Kidney (tissue), 14 donors: Measurements from ENCODE around the gene CEP135. TPM values are rescaled to one million over a fixed set of nuclear protein-coding genes. Genes with fewer than 3 reads are reported as not detected.

Experiments
- DNase-seq, 5 donors: peaks; one replicate each; pipeline ENCODE4 v3.0.0-alpha.2; 2013 to 2020
- FAIRE-seq: peaks from 2 replicates; lab custom pipeline; 2012; peaks lifted over from hg19 to GRCh38; lab: Jason Lieb, UNC
- H3K27ac ChIP-seq, 2 donors: one replicate each; pipeline ENCODE4 v1.7.0; 2013; ENCODE audit warnings: low read depth in 2 of 2, low read length in 2 of 2, inconsistent platforms in 1 of 2
- H3K27me3 ChIP-seq: one replicate; pipeline ENCODE4 v1.7.1; 2013; ENCODE audit warnings: low read length, inconsistent platforms; ENCODE audit not compliant: control insufficient read depth, insufficient read depth
- H3K36me3 ChIP-seq, 3 donors: one replicate each; pipeline versions ENCODE4 v1.7.0 to v1.7.1; 2013; ENCODE audit warnings: low read length in 3 of 3, control low read depth in 1 of 3, inconsistent platforms in 1 of 3; ENCODE audit not compliant: insufficient read depth in 3 of 3, control insufficient read depth in 2 of 3
- H3K4me1 ChIP-seq, 3 donors: one replicate each; pipeline versions ENCODE4 v1.7.0 to v1.7.1; 2013; ENCODE audit warnings: low read length in 3 of 3, inconsistent platforms in 1 of 3, low read depth in 1 of 3; ENCODE audit not compliant: control insufficient read depth in 2 of 3, insufficient read depth in 2 of 3
- H3K4me3 ChIP-seq, 3 donors: one replicate each; pipeline versions ENCODE4 v1.7.0 to v1.8.1; 2013; ENCODE audit warnings: low read length in 3 of 3, control low read depth in 1 of 3, inconsistent platforms in 1 of 3
- H3K9ac ChIP-seq, 3 donors: one replicate each; pipeline versions ENCODE4 v1.7.0 to v1.7.1; 2013; ENCODE audit warnings: low read length in 3 of 3, control low read depth in 1 of 3, inconsistent platforms in 1 of 3
- H3K9me3 ChIP-seq, 3 donors: one replicate each; pipeline versions ENCODE4 v1.7.0 to v1.7.1; 2013; ENCODE audit warnings: low read length in 3 of 3, control low read depth in 1 of 3, inconsistent platforms in 1 of 3; ENCODE audit not compliant: control insufficient read depth in 2 of 3, insufficient read depth in 1 of 3
- CTCF ChIP-seq: IDR thresholded peaks from 3 replicates; pipeline ENCODE4 v1.5.1; 2012; ENCODE audit warnings: mild to moderate bottlenecking, moderate library complexity, borderline replicate concordance; ENCODE audit not compliant: insufficient read depth; ENCODE audit errors: extremely low read depth
- intact Hi-C: fragments of 100-400 bp; cut with DNase I; formaldehyde crosslinking; loops from one replicate; pipeline ENCODE4 v1.11.1; 2022
- polyA plus RNA-seq: library from polyadenylated mRNA; stranded (reverse); fragments of 350-450 nt; fragmentation: Illumina TruSeq; extraction: RNeasy Lipid Tissue Mini Kit (QIAGEN cat#74804); gene quantifications from one replicate; pipeline ENCODE4 v1.2.3, GENCODE V29; 2014; ENCODE audit warnings: low read depth, low replicate concordance; ENCODE audit not compliant: insufficient read depth
- total RNA-seq: library from RNA; stranded (reverse); fragmentation: NEBNext Ultra II Directional; extraction: Animal tissue kit (Norgen Biotek cat#: 25700); gene quantifications from one replicate; pipeline ENCODE4 v1.2.1, GENCODE V29; 2021
- donor health status: control.
- donor health status: control.
- donor health status: control.
- donor health status: control.
- donor health status: control.
- donor health status: DM: yes; HTN: yes; CAD: no.
- donor health status: Normal renal cell carcinoma (clear cell type).

The CEP135 gene
- total and polyA plus RNA-seq, 2 donors from 2014 or later, result 2.3 to 9.2 TPM

- FAIRE-seq (no peak), DNase-seq (no peak)
- Histone ChIP-seq H3K9me3 (no peaks in the 10 kb centered on the region), H3K4me3 (no peak overlapping the region), H3K9ac (no peak overlapping the region), H3K27ac (no peak overlapping the region), H3K36me3 (no peaks in the 10 kb centered on the region), H3K4me1 (peaks cover 0 to 5% (median 5%) of the 10 kb centered on the region in 3 donors), H3K27me3 (no peaks in the 10 kb centered on the region)
- no peak for TF ChIP-seq CTCF
- intact Hi-C loops, result no loop called here
These were observed 103.7 kb downstream of the CEP135 start for GRCh38 chr4:56052481-56052880.

GRCh38 chr4:56052966-56053365 lies 104.2 kb downstream of the CEP135 start:
- TF ChIP-seq CTCF, result no peak
- Histone ChIP-seq H3K27ac (no peak overlapping the region), H3K4me3 (no peak overlapping the region), H3K27me3 (no peaks in the 10 kb centered on the region), H3K9me3 (no peaks in the 10 kb centered on the region), H3K36me3 (no peaks in the 10 kb centered on the region), H3K4me1 (peaks cover 0 to 5% (median 5%) of the 10 kb centered on the region in 3 donors), H3K9ac (no peak overlapping the region)
- intact Hi-C loops, result no loop called here
- DNase-seq (no peak), FAIRE-seq (no peak)

GRCh38 chr4:56055027-56055977 lies 106.6 kb downstream of the CEP135 start:
- Histone ChIP-seq H3K4me1 (peaks cover 0 to 5% (median 0%) of the 10 kb centered on the region in 3 donors), H3K27me3 (no peaks in the 10 kb centered on the region), H3K9ac (no peak overlapping the region), H3K4me3 (peak overlapping the region in 1 of 3 donors; percentile 12), H3K27ac (no peak overlapping the region), H3K9me3 (no peaks in the 10 kb centered on the region), H3K36me3 (no peaks in the 10 kb centered on the region)
- DNase-seq, result peak in 2 of 5 donors; percentile 54 to 55
- intact Hi-C loops, result no loop called here
- no peak for TF ChIP-seq CTCF
- no peak for FAIRE-seq
